Fibroblast of the aortic adventitia (primary cell): ENCODE measurements around the gene VPS72. TPM values are rescaled to one million over a fixed set of nuclear protein-coding genes. Genes with fewer than 3 reads are reported as not detected.

Experiments used
- DNase-seq: peaks from one replicate; pipeline ENCODE4 v3.0.0-alpha.2; 2010; ENCODE audit warnings: low read depth
- H3K4me3 ChIP-seq: 2 replicates; pipeline ENCODE4 v1.5.1; 2011; ENCODE audit warnings: low read depth, mild to moderate bottlenecking, control low read depth, low read length, moderate library complexity
- total RNA-seq: library from RNA; depleted of rRNA; stranded (reverse); fragments of >200 nt; gene quantifications from 2 replicates; pipeline ENCODE4 v1.2.3, GENCODE V29; 2012; ENCODE audit warnings: low replicate concordance
- TF ChIP-seq, protein P1 (sequence below): IDR thresholded peaks from 2 replicates; pipeline ENCODE4 v1.5.1; 2011; ENCODE audit warnings: mild to moderate bottlenecking, low read length, control low read depth, inconsistent platforms; ENCODE audit not compliant: insufficient read depth

Gene VPS72
- total RNA-seq, 1 donor, result 42.8 TPM

GRCh38 chr1:151158326-151158725 is 31.7 kb downstream of the VPS72 start:
- no peak overlapping the region for H3K4me3 ChIP-seq
- TF ChIP-seq, protein P1, sequence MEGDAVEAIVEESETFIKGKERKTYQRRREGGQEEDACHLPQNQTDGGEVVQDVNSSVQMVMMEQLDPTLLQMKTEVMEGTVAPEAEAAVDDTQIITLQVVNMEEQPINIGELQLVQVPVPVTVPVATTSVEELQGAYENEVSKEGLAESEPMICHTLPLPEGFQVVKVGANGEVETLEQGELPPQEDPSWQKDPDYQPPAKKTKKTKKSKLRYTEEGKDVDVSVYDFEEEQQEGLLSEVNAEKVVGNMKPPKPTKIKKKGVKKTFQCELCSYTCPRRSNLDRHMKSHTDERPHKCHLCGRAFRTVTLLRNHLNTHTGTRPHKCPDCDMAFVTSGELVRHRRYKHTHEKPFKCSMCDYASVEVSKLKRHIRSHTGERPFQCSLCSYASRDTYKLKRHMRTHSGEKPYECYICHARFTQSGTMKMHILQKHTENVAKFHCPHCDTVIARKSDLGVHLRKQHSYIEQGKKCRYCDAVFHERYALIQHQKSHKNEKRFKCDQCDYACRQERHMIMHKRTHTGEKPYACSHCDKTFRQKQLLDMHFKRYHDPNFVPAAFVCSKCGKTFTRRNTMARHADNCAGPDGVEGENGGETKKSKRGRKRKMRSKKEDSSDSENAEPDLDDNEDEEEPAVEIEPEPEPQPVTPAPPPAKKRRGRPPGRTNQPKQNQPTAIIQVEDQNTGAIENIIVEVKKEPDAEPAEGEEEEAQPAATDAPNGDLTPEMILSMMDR, result no peak
- no peak for DNase-seq

DNA sequence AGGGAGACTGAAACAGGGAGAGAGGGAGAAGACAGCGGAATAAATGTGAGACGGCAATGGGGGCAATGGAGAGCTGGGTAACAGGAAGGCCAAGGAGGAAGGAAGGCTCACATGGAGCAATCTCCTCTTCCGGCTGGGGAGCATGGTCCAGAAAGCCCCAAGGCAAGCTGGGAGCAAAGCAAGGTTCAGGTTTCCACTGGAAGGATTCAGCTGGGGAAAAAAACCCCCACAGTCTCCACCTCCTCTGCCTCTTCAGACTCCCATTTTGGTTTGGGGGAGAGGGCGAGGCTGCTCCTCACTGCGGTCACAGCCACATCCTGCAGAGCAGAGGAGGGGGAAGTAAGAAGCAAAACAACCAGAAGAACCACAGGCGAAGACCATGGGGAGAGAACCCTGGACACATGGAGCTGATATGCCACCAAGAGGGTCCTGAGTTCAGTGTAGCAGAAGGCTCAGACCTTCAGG is 32.9 kb downstream of the VPS72 start:
- no peak overlapping the region for H3K4me3 ChIP-seq
- TF ChIP-seq, protein P1, result no peak
- DNase-seq, result no peak

DNA sequence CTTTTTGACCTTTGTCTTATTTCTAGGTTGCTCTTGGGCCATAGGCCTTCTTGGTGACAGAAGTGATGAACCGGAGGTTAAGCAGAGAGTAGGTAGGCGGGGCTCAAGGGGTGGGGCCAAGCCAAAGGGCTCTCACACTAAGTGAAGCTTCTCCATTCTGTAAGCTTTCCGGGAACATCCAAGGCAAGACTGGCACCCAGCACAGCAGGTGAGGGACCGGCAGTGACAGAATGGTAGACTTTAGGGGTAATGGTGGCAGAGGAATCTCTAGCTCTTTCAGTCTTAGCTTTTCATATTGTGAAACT is 33.5 kb downstream of the VPS72 start, which contains the start of gene TNFAIP8L2:
Gene TNFAIP8L2 (plus strand): TSS at position 135 of the 305 bp plus-strand sequence. CDS start 2,049 bp downstream, outside the sequence.
- TF ChIP-seq, protein P1, result no peak
- no peak for DNase-seq
- no peak within 1 kb of the TSS for H3K4me3 ChIP-seq

GRCh38 chr1:151147665-151148064 is 42.3 kb downstream of the VPS72 start:
- TF ChIP-seq, protein P1, result no peak
- DNase-seq, result no peak

GRCh38 chr1:151147132-151147503 is 42.9 kb downstream of the VPS72 start:
- H3K4me3 ChIP-seq, result peak overlapping the region; percentile 79
- TF ChIP-seq, protein P1, result no peak
- DNase-seq, result peak; percentile 28

More at GRCh38 chr1:151147665-151148064, 42.3 kb downstream of the VPS72 start:
- no peak overlapping the region for H3K4me3 ChIP-seq

- peak within 1 kb of the TSS; percentile 79 for H3K4me3 ChIP-seq
- DNase-seq, result peak; percentile 88
- TF ChIP-seq, protein P1, result no peak
These were observed 43.4 kb downstream of the VPS72 start, which contains the start of gene SEMA6C for GRCh38 chr1:151146412-151147131. Gene SEMA6C, minus strand, starts transcription at chr1:151146631. Its CDS starts 4,010 bp downstream, at chr1:151142621.
